Gastroesophageal sphincter (tissue), 3 donors: ENCODE data around the gene ADGRL2.

ENCODE experiments used
- CTCF ChIP-seq, 4 experiments: fragments of 200-600 bp in 2 of 4; fragments of 450-650 bp in 2 of 4; sonication (generic) in 1 of 4; IDR thresholded peaks; one replicate each; pipeline ENCODE4 v1.5.1; 2017 to 2019; ENCODE audit warnings: antibody characterized with exemption in 4 of 4, mild to moderate bottlenecking in 2 of 4, moderate library complexity in 2 of 4
- EP300 ChIP-seq: sonication (generic); formaldehyde crosslinking; IDR thresholded peaks from one replicate; pipeline ENCODE4 v1.6.1; 2017; ENCODE audit warnings: antibody characterized with exemption, mild to moderate bottlenecking

- TF ChIP-seq CTCF (IDR thresholded peaks at IDR 0.05) (no peak), EP300 (no peak)
Observed at GRCh38 chr1:81824759-81825158, 24.0 kb downstream of the ADGRL2 start.
